Stimulated activated CD4-positive, alpha-beta T cell treated with anti-CD3 and anti-CD28 coated beads, Interleukin-4, amount 100 ng/mL, for 48 hours (primary cell): Measurements from ENCODE around the gene FTSJ1.
"Not testable (repeated sequence)": the region's sequence is repeated elsewhere in the genome, so short reads cannot be mapped to it uniquely, and the experiment has no call there.

Experiments
- DNase-seq, 2 donors: peaks; one replicate each; pipeline ENCODE4 v3.0.0-alpha.2; 2020; ENCODE audit warnings: low read depth in 2 of 2

The FTSJ1 gene

DNA sequence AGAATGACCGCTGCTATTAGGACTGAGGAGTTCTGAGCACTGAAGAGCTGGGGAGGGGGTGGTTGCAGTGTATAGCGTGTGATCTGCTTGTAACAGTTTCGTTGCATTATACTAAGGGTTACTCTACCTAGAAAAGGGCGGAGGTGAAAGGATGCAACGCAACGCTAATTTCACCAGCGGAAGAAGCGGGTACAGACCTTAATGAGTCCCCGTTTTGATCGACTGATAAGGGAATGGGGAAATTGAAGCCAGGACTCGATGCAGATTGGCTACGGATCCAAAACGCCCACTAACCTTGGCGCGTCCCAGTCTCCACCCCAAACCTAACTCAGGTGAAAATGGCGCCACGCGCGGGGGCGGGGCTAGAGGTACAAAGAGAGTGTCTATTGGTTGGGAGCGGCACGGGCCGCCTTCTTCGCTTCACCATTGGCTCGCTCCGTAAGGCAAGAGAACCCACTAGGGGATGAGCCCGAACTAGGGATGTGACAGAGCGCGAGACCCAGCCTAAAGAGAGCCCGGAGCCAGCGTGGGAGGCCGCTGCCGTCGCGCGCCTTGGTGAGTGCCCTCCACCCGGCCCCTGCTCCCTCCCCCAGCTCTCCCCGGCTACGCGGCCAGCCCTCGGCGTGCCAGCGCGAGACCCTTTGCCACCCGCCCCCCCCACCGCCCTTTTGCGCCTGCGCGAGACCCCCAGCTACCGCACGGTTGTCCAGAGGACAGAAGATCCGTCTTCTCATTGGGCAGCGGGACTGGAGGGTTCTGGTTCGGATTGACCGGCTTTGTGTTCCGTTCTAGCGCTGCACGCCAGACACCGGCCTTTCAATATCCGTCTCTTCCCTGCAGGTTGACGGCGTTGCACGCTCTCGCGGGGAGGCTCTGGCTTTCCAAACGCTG is 45.6 kb downstream of the FTSJ1 start, which contains the start of gene EBP:
Gene EBP (plus strand): TSS at position 456 of the 891 bp plus-strand sequence. CDS start 1,964 bp downstream, outside the sequence.
- peak; percentile 89 to 90 for DNase-seq

DNA sequence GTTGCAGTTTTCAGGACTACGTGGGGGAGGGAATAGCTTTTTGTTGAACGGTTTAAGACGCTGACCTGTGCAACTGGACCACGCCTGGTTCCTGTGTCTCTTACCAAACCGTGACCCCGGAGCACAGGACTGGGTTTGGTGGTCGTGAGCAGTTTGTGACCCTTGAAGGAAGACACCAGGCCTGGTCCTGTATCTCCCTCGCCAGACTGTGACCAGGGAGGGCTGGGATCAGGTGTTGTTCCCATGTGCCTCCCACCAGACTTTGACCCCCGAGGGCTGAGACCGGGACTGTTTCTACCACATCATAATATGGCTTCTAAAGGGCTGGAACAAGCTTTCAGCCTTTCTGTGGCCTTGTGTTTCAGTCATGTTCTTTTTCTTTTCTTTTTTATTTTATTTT is 46.3 kb downstream of the FTSJ1 start:
- DNase-seq, result no peak

DNA sequence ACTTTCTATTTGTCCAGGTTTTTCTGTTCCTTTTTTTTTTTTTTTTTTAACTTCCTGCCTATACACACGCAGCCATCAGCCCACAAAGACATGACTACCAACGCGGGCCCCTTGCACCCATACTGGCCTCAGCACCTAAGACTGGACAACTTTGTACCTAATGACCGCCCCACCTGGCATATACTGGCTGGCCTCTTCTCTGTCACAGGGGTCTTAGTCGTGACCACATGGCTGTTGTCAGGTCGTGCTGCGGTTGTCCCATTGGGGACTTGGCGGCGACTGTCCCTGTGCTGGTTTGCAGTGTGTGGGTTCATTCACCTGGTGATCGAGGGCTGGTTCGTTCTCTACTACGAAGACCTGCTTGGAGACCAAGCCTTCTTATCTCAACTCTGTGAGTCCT is 47.7 kb downstream of the FTSJ1 start:
- no peak for DNase-seq

DNA sequence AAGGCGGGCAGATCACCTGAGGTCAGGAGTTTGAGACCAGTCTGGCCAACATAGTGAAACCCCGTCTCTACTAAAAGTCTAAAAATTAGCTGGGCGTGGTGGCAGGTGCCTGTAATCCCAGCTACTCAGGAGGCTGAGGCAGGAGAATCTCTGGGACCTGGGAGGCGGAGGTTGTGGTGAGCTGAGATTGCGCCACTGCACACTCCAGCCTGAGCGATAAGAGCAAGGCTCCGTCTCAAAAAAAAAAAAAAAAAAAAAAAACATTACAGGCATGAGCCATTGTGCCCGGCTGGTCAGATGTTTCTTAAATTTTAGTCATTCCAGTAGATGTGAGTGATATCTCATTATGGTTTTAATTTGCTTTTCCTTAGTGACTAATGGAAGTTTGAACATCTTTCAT is 49.9 kb downstream of the FTSJ1 start:
- not testable (repeated sequence) for DNase-seq

DNA sequence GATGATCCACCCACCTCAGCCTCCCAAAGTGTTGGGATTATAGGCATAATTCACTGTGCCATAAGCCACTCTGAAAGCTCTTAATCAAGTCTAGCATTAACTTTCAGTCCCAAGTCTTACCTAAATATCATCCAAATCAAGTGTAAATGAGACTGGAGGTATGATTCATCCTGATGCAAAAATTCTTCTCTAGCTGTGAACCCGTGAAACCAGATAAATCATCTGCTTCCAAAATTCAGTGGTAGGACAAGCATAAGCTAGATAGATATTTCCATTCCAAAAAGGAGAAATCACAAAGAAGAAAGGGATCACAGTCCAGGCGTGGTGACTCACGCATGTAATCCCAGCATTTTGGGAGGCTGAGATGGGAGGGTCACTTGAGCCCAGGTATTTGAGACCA is 54.7 kb downstream of the FTSJ1 start:
- no peak for DNase-seq

DNA sequence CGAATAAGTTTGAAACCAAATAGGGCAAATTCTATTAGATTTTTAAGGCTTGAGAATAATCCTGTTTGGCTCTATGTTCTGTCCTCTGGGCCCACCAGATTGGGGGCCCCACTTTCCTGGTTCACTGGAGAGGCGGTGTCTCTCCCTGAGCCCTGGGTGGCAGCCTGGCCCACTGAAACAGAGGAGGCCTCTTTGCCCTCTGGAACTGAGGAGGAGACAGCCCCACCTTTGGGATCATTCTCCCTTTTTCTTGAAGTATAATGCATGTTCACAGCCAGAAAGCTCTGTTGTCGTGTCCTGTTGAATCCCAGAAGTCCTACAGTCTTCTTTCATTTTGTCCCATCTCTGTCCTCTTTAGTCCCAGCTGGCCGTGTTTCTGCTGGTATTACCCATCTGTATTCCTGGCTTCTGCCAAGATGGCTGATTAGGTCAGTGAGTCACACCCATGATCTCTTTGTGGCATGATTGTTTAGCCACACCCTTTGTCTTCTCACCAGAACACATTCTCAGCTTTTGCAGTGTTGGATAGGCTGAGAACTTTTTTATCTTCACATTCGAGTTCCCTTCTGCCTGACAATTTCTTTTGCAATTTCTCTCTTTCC is 55.5 kb downstream of the FTSJ1 start:
- DNase-seq, result no peak

DNA sequence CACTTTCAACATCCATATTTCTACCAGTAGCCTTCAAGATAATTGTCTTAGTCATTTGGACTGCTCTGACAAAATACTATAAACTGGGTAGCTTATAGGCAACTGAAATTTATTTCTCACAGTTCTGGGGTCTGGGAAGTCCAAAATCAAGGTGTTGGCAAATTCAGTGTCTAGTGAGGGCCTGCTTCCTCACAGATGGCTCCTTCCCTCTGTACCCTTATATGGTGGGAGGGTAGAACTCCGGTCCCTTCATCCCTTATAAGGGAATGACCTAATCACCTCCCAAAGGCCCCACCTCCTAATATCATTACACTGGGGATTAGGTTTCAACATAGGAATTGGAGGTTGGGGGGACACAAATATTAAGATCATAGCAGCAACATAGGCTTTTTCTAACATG is 56.2 kb downstream of the FTSJ1 start:
- DNase-seq, result no peak

DNA sequence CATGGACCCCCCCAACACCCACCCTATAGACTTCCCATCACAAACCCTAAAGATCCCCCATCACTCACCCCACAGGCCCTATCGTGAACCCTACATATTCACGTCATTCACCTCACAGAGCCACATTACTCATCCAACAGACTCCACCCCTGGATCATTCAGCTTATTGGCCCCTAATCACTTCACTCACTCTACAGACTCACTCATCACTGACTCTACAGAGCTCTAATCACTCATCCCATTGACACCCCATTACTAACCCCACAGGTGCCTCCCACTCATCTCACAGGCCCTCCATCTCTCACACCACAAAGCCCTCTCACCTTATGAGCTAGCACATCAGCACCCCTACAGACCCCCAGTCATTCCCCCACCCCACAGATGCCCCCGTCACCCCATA is 57.2 kb downstream of the FTSJ1 start:
- no peak for DNase-seq
